ENCODE data around the gene ESRRA.

Gene ESRRA

DNA sequence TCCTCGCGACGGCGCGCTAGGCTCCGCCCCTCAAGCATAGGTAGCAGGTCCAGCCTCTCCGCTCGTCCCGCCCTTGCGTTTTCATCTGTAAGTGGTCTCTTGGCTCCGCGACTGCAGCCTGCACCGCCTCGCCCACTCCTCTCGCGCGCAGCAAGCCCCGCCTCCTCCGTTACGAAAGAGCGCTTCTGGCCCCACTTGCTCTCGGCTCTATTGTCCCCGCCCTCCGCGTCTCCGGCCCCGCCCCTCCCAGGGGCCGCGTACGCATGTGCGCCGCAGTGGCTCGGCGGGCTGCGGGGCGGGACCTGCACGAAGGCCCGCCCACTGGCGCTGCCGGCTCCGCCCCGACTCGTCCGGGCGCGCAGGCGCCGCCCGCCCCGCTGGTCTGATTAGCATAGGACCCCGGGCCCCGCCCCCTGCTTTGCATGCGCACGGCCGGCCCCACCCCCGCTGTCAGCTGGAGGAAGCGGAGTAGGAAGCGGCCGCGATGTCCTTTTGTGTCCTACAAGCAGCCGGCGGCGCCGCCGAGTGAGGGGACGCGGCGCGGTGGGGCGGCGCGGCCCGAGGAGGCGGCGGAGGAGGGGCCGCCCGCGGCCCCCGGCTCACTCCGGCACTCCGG, at the start of gene ESRRA:
Gene ESRRA (plus strand): TSS at position 450 of the 616 bp plus-strand sequence. CDS start 1,656 bp downstream, outside the sequence.
- DNase-seq (ENCODE audit: low read depth), result peak; percentile 74
- TF ChIP-seq, protein P1, sequence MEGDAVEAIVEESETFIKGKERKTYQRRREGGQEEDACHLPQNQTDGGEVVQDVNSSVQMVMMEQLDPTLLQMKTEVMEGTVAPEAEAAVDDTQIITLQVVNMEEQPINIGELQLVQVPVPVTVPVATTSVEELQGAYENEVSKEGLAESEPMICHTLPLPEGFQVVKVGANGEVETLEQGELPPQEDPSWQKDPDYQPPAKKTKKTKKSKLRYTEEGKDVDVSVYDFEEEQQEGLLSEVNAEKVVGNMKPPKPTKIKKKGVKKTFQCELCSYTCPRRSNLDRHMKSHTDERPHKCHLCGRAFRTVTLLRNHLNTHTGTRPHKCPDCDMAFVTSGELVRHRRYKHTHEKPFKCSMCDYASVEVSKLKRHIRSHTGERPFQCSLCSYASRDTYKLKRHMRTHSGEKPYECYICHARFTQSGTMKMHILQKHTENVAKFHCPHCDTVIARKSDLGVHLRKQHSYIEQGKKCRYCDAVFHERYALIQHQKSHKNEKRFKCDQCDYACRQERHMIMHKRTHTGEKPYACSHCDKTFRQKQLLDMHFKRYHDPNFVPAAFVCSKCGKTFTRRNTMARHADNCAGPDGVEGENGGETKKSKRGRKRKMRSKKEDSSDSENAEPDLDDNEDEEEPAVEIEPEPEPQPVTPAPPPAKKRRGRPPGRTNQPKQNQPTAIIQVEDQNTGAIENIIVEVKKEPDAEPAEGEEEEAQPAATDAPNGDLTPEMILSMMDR (IDR thresholded peaks at IDR 0.05; ENCODE audit: control insufficient read depth, insufficient read depth, low read depth, low read length, missing control alignments), result no peak
- peak within 1 kb of the TSS; percentile 93 for H3K4me3 ChIP-seq (ENCODE audit: control insufficient read depth, low read depth, low read length)

DNA sequence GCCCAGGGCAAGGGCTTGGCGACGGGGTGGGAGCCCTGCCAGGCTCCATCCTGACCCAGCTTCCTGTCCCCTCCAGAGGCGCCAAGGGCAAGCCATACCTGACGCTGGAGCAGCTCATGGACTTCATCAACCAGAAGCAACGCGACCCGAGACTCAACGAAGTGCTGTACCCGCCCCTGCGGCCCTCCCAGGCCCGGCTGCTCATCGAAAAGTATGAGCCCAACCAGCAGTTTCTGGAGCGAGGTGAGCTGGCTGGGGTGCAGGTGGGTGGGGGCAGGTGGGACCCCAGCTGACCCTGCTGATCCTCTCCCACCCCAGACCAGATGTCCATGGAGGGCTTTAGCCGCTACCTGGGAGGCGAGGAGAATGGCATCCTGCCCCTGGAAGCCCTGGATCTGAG, 49.0 kb upstream of the ESRRA start:
- no peak overlapping the region for H3K4me3 ChIP-seq (ENCODE audit: control insufficient read depth, low read depth, low read length)
- TF ChIP-seq, protein P1 (IDR thresholded peaks at IDR 0.05; ENCODE audit: control insufficient read depth, insufficient read depth, low read depth, low read length, missing control alignments), result no peak

DNA sequence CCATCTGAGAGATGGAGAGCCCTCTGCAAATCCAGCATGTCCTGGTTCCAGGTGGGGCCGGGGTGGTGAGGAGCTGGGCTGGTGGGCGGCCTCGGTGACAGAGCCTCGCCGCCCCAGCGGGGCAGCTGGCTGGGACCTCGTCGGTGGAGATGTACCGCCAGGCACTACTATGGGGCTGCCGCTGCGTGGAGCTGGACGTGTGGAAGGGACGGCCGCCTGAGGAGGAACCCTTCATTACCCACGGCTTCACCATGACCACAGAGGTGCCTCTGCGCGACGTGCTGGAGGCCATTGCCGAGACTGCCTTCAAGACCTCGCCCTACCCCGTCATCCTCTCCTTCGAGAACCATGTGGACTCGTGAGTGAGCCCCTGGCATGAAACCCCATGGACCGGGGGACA, 47.0 kb upstream of the ESRRA start:
- TF ChIP-seq, protein P1 (IDR thresholded peaks at IDR 0.05; ENCODE audit: control insufficient read depth, insufficient read depth, low read depth, low read length, missing control alignments), result no peak
- no peak for DNase-seq (ENCODE audit: low read depth)
- no peak overlapping the region for H3K4me3 ChIP-seq (ENCODE audit: control insufficient read depth, low read depth, low read length)

More for the DNA sequence above, 49.0 kb upstream of the ESRRA start:
- no peak for DNase-seq (ENCODE audit: low read depth)

DNA sequence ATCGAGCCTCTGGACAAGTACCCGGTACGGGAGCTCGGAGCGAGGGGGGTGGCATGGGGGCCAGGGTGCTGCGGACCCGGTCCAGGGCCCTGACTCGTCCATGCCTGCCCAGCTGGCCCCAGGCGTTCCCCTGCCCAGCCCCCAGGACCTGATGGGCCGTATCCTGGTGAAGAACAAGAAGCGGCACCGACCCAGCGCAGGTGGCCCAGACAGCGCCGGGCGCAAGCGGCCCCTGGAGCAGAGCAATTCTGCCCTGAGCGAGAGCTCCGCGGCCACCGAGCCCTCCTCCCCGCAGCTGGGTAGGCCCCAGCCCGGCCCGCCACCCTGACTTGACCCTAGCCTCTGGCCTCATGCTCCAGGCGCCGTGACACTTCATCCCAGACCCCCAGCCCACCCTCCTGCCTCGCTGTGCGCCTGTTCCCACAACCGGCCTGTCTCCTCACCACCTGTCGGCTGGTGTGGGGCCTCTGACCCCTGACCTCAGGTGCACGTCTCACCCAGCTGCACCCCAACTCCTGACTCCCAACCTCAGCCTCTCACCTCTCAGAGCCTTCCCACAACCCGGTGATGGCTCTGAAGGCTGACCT, 46.3 kb upstream of the ESRRA start:
- H3K4me3 ChIP-seq (ENCODE audit: control insufficient read depth, low read depth, low read length), result no peak overlapping the region
- TF ChIP-seq, protein P1 (IDR thresholded peaks at IDR 0.05; ENCODE audit: control insufficient read depth, insufficient read depth, low read depth, low read length, missing control alignments), result no peak
- DNase-seq (ENCODE audit: low read depth), result no peak

- TF ChIP-seq, protein P1 (IDR thresholded peaks at IDR 0.05; ENCODE audit: control insufficient read depth, insufficient read depth, low read depth, low read length, missing control alignments), result no peak
- no peak for DNase-seq (ENCODE audit: low read depth)
- no peak overlapping the region for H3K4me3 ChIP-seq (ENCODE audit: control insufficient read depth, low read depth, low read length)
These were observed 45.7 kb upstream of the ESRRA start for GRCh38 chr11:64259533-64260067.

DNA sequence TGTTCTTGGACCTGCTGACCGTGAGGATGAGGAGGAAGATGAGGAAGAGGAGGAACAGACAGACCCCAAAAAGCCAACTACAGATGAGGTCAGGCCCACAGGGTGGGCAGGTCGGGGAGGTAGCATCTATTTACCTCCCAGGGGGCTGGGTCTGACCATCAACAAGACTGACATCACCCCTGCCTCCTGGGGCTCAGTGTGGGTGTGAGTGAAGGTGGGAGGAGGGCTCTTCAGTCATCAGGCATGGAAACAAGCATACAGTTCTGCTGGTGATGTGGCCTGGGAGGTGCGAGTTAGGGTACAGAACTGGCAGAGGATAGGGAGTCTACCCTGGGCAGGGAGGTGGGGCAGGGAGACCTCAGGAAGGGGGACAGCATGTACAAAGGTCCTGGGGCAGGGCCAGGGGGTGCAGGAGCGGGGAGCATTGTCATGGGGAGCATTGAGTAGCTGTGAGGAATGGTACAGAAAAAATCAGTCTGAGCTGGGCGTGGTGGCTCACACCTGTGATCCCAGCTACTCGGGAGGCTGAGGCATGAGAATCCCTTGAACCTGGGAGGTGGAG, 45.1 kb upstream of the ESRRA start:
- no peak for DNase-seq (ENCODE audit: low read depth)
- H3K4me3 ChIP-seq (ENCODE audit: control insufficient read depth, low read depth, low read length), result no peak overlapping the region
- TF ChIP-seq, protein P1 (IDR thresholded peaks at IDR 0.05; ENCODE audit: control insufficient read depth, insufficient read depth, low read depth, low read length, missing control alignments), result no peak

All from AG09309 (cell line).